H1 (cell line): ENCODE results near the gene RAB1B. TPM values are rescaled to one million over a fixed set of nuclear protein-coding genes. Genes with fewer than 3 reads are reported as not detected.
"Not testable (repeated sequence)": the region's sequence is repeated elsewhere in the genome, so short reads cannot be mapped to it uniquely, and the experiment has no call there.

Source experiments
- CTCF ChIA-PET: fragments of 300-600 bp; sonication (Branson Sonifier 250); formaldehyde crosslinking; loops from one replicate; lab custom pipeline; 2021; ENCODE audit not compliant: partially characterized antibody; lab: Charles Lee
- POLR2A ChIA-PET: fragments of 300-600 bp; sonication (Branson Sonifier 250); formaldehyde crosslinking; loops from one replicate; lab custom pipeline; 2021; ENCODE audit warnings: inconsistent platforms; ENCODE audit not compliant: partially characterized antibody; lab: Charles Lee
- DNase-seq, 2 experiments: peaks; one replicate each; pipeline versions ENCODE4 v3.0.0 to v3.0.0-alpha.2; 2010 to 2022; ENCODE audit warnings: low spot score in 2 of 2, low read depth in 1 of 2, mixed read lengths in 1 of 2
- FAIRE-seq: peaks from 2 replicates; lab custom pipeline; 2011; peaks lifted over from hg19 to GRCh38; lab: Jason Lieb, UNC
- H2AFZ ChIP-seq: 2 replicates; pipeline ENCODE4 v1.8.1; 2012; ENCODE audit warnings: low read length, inconsistent platforms
- H2AK5ac ChIP-seq: 2 replicates; pipeline ENCODE4 v1.6.1; 2013; ENCODE audit warnings: low read depth, low read length
- H2BK120ac ChIP-seq: replicated peaks from 2 replicates; pipeline ENCODE3; 2013; ENCODE audit warnings: low read depth, low read length, inconsistent platforms
- H2BK12ac ChIP-seq: 2 replicates; pipeline ENCODE4 v1.6.1; 2013; ENCODE audit warnings: low read depth, low read length
- H2BK15ac ChIP-seq: 2 replicates; pipeline ENCODE4 v1.6.1; 2013; ENCODE audit warnings: low read length
- H2BK20ac ChIP-seq: 2 replicates; pipeline ENCODE4 v1.6.1; 2013; ENCODE audit warnings: low read length
- H2BK5ac ChIP-seq: 2 replicates; pipeline ENCODE4 v1.6.1; 2013; ENCODE audit warnings: low read depth, low read length
- H3K14ac ChIP-seq: 2 replicates; pipeline ENCODE4 v1.6.1; 2013; ENCODE audit warnings: inconsistent platforms; ENCODE audit not compliant: insufficient read length
- H3K18ac ChIP-seq: 2 replicates; pipeline ENCODE4 v1.6.1; 2013; ENCODE audit warnings: low read length; ENCODE audit errors: extremely low read depth
- H3K23ac ChIP-seq: 2 replicates; pipeline ENCODE4 v1.6.1; 2013; ENCODE audit warnings: inconsistent platforms; ENCODE audit not compliant: insufficient read length
- H3K23me2 ChIP-seq: 2 replicates; pipeline ENCODE4 v1.6.1; 2013; ENCODE audit warnings: low read depth, low read length
- H3K27ac ChIP-seq: 2 replicates; pipeline ENCODE4 v1.6.1; 2011; ENCODE audit warnings: low read depth, low read length, inconsistent platforms
- H3K27me3 ChIP-seq, 4 experiments: replicated peaks in 1 of 4; 1 replicate in 1 of 4; 2 replicates in 3 of 4; pipeline versions ENCODE4 v1.6.1 to v1.8.1; 2011 to 2013; ENCODE audit warnings: low read length in 3 of 4, mild to moderate bottlenecking in 3 of 4, inconsistent platforms in 2 of 4, mixed read lengths in 2 of 4, moderate library complexity in 1 of 4; ENCODE audit not compliant: control insufficient read depth in 3 of 4, insufficient read depth in 3 of 4; ENCODE audit errors: extremely low read depth in 1 of 4
- H3K36me3 ChIP-seq, 4 experiments: 2 replicates each; pipeline versions ENCODE4 v1.6.1 to v1.8.1; 2011 to 2013; ENCODE audit warnings: mild to moderate bottlenecking in 4 of 4, low read length in 3 of 4, moderate library complexity in 2 of 4, control low read depth in 1 of 4, inconsistent platforms in 1 of 4; ENCODE audit not compliant: insufficient read depth in 4 of 4, control insufficient read depth in 2 of 4
- H3K4ac ChIP-seq: replicated peaks from 2 replicates; pipeline ENCODE3; 2013; ENCODE audit warnings: low read length, low read depth, mixed read lengths, inconsistent platforms; ENCODE audit not compliant: insufficient read length
- H3K4me1 ChIP-seq, 4 experiments: replicated peaks in 1 of 4; 1 replicate in 1 of 4; 2 replicates in 3 of 4; pipeline versions ENCODE4 v1.6.1 to v1.8.1; 2011 to 2013; ENCODE audit warnings: low read length in 3 of 4, inconsistent platforms in 2 of 4, mixed read lengths in 1 of 4; ENCODE audit not compliant: insufficient read depth in 4 of 4, control insufficient read depth in 3 of 4
- H3K4me2 ChIP-seq, 2 experiments: 2 replicates each; pipeline versions ENCODE4 v1.6.1 to v1.8.1; 2011 to 2013; ENCODE audit warnings: low read depth in 2 of 2, low read length in 2 of 2, control low read depth in 1 of 2, inconsistent platforms in 1 of 2, mild to moderate bottlenecking in 1 of 2; ENCODE audit not compliant: insufficient read depth in 1 of 2
- H3K4me3 ChIP-seq, 4 experiments: fragments of 200-600, 300-600 bp in 1 of 4; sonication (generic), shearing (Covaris generic), sonication (Bioruptor Twin) in 1 of 4; 2 replicates each; pipeline versions ENCODE4 v1.5.1 to v1.8.1; 2011 to 2016; ENCODE audit warnings: low read length in 4 of 4, low read depth in 3 of 4, control low read depth in 2 of 4, inconsistent platforms in 2 of 4, mild to moderate bottlenecking in 2 of 4, mixed read lengths in 1 of 4, moderate library complexity in 1 of 4; ENCODE audit not compliant: insufficient read depth in 2 of 4; ENCODE audit errors: extremely low read depth in 1 of 4
- H3K56ac ChIP-seq: replicated peaks from 2 replicates; pipeline ENCODE3; 2013; ENCODE audit warnings: low read depth, mild to moderate bottlenecking, mixed read lengths, low read length, inconsistent platforms; ENCODE audit not compliant: insufficient read length
- H3K79me1 ChIP-seq: 2 replicates; pipeline ENCODE4 v1.6.1; 2013; ENCODE audit warnings: low read depth, low read length, control low read depth
- H3K79me2 ChIP-seq, 2 experiments: 2 replicates each; pipeline versions ENCODE4 v1.6.1 to v1.8.1; 2012 to 2013; ENCODE audit warnings: low read length in 2 of 2, mild to moderate bottlenecking in 2 of 2, inconsistent platforms in 1 of 2; ENCODE audit not compliant: insufficient read depth in 2 of 2, control insufficient read depth in 1 of 2
- H3K9ac ChIP-seq, 4 experiments: replicated peaks in 1 of 4; 1 replicate in 1 of 4; 2 replicates in 3 of 4; pipeline versions ENCODE4 v1.6.1 to v1.8.1; 2011 to 2013; ENCODE audit warnings: low read depth in 3 of 4, low read length in 3 of 4, control low read depth in 2 of 4, mild to moderate bottlenecking in 2 of 4, moderate library complexity in 2 of 4, inconsistent platforms in 1 of 4; ENCODE audit errors: extremely low read depth in 1 of 4
- H3K9me3 ChIP-seq, 2 experiments: 2 replicates each; pipeline versions ENCODE4 v1.6.1 to v1.8.1; 2012 to 2013; ENCODE audit warnings: mild to moderate bottlenecking in 2 of 2, moderate library complexity in 2 of 2, control low read depth in 1 of 2, inconsistent platforms in 1 of 2, low read depth in 1 of 2, low read length in 1 of 2, mixed read lengths in 1 of 2; ENCODE audit not compliant: insufficient read depth in 2 of 2
- H4K20me1 ChIP-seq, 2 experiments: replicated peaks in 1 of 2; 2 replicates each; pipeline versions ENCODE3 to v1.8.1; 2011 to 2013; ENCODE audit warnings: inconsistent platforms in 2 of 2, low read length in 2 of 2, mild to moderate bottlenecking in 1 of 2; ENCODE audit not compliant: insufficient read depth in 2 of 2, control insufficient read depth in 1 of 2
- H4K5ac ChIP-seq: 2 replicates; pipeline ENCODE4 v1.6.1; 2013; ENCODE audit warnings: low read length, low read depth, mixed read lengths, inconsistent platforms; ENCODE audit not compliant: insufficient read length
- H4K8ac ChIP-seq: 2 replicates; pipeline ENCODE4 v1.8.0; 2013; ENCODE audit warnings: mild to moderate bottlenecking, moderate library complexity, low read length, inconsistent platforms; ENCODE audit not compliant: insufficient read depth; ENCODE audit errors: extremely low read depth
- H4K91ac ChIP-seq: replicated peaks from 2 replicates; pipeline ENCODE3; 2013; ENCODE audit warnings: low read length, mixed read lengths, inconsistent platforms; ENCODE audit not compliant: insufficient read length
- ASH2L ChIP-seq: fragments of 200-600, 300-600 bp; sonication (generic); IDR thresholded peaks from one replicate; pipeline ENCODE4 v1.7.1; 2017; ENCODE audit warnings: low read length
- ATF2 ChIP-seq: IDR thresholded peaks from 2 replicates; pipeline ENCODE4 v1.6.1; 2012; ENCODE audit warnings: low read length, inconsistent platforms
- CTBP2 ChIP-seq: IDR thresholded peaks from 2 replicates; pipeline ENCODE4 v1.7.0; 2011; ENCODE audit warnings: borderline replicate concordance, mild to moderate bottlenecking, moderate library complexity, mixed read lengths, low read length; ENCODE audit not compliant: insufficient read depth, insufficient read length
- HDAC6 ChIP-seq: IDR thresholded peaks from one replicate; pipeline ENCODE4 v1.7.1; 2012; ENCODE audit warnings: low read depth, mild to moderate bottlenecking, inconsistent platforms, low read length, moderate library complexity
- POU5F1 ChIP-seq: IDR thresholded peaks from 2 replicates; pipeline ENCODE4 v1.6.1; 2011; ENCODE audit warnings: low read depth, mild to moderate bottlenecking, low read length, moderate library complexity
- WGBS, 2 experiments: shearing (Covaris generic) in 1 of 2; methylation state at CpG; one replicate each; pipeline versions ENCODE4 v1.1.6 to v1.1.7; 2013 to 2015; ENCODE audit warnings: low lambda C conversion rate in 2 of 2, mixed read lengths in 2 of 2, inconsistent platforms in 1 of 2, low coverage in 1 of 2, missing lambda C conversion rate in 1 of 2; ENCODE audit not compliant: insufficient replicate concordance in 2 of 2, insufficient coverage in 1 of 2, insufficient read length in 1 of 2; ENCODE audit errors: extremely low coverage in 1 of 2, missing lambda C conversion rate in 1 of 2; 5-methylcytosine and 5-hydroxymethylcytosine counted together
- polyA plus RNA-seq, 7 experiments: library from polyadenylated mRNA; depleted of rRNA in 3 of 7; stranded (reverse) in 5 of 7; unstranded in 2 of 7; fragments of >200 nt in 5 of 7; fragments of 200-250 nt in 2 of 7; gene quantifications; 1 replicate in 5 of 7; 2 replicates in 1 of 7; 4 replicates in 1 of 7; pipeline versions ENCODE4 v1.2.1 to v1.2.3, GENCODE V29; 2011 to 2013; ENCODE audit warnings: missing spikeins in 2 of 7, mixed read lengths in 2 of 7
- total RNA-seq: library from RNA; stranded (reverse); fragmentation: NEBNext Ultra II Directional; extraction: Animal tissue kit (Norgen Biotek cat#: 25700); gene quantifications from 2 replicates; pipeline ENCODE4 v1.2.1, GENCODE V29; 2021

The RAB1B gene
- total and polyA plus RNA-seq, 2 of the 8 experiments (the other 6 are each of a cell fraction or from before 2014, with no cell fraction given): 100 to 217 TPM

- TF ChIP-seq ATF2 (no peak), HDAC6 (no peak), ASH2L (no peak), CTBP2 (no peak), POU5F1 (no peak)
These were observed 41.9 kb downstream of the RAB1B start (continued) for GRCh38 chr11:66310324-66310723.

- H2AFZ ChIP-seq, H3K27me3 ChIP-seq, H2BK120ac ChIP-seq, DNase-seq, H3K4ac ChIP-seq, H3K9ac ChIP-seq, H3K27ac ChIP-seq, H3K14ac ChIP-seq, H2BK12ac ChIP-seq, H4K5ac ChIP-seq, H4K20me1 ChIP-seq, H3K23me2 ChIP-seq, H2BK20ac ChIP-seq, H3K56ac ChIP-seq, H3K36me3 ChIP-seq, H2BK5ac ChIP-seq, FAIRE-seq, H2AK5ac ChIP-seq, H3K79me1 ChIP-seq, H3K4me3 ChIP-seq, H3K23ac ChIP-seq, H3K9me3 ChIP-seq, H3K18ac ChIP-seq, H4K91ac ChIP-seq, H2BK15ac ChIP-seq, H3K79me2 ChIP-seq, H4K8ac ChIP-seq: not testable (repeated sequence)
- peaks cover 3 to 13% (median 6%) of the 10 kb centered on the region in 4 experiments; a peak in 6 of 7 replicates for H3K4me1 ChIP-seq
- 85% methylated on average over 18 of the region's 18 CpGs; no CpG with 5 or more reads in 1 of the 2 experiments for WGBS, 2 experiments
- ChIA-PET CTCF (interaction anchor here (0.6 to 11.7 kb wide), 33 partner anchors 10 to 1282 kb away, joined by 3 to 242 read pairs (median 7); partner anchors contain the start of genes B4GAT1, BRMS1, RAB1B and RIN1), POLR2A (interaction anchor here (0.8 to 4.1 kb wide), 20 partner anchors 11 to 242 kb away, joined by 3 to 25 read pairs (median 4); partner anchors contain the start of genes BRMS1, RIN1 and TMEM151A)
- H3K4me2 ChIP-seq: peak overlapping the region in 1 of 2 experiments; percentile 48; a peak in 2 of 4 replicates
These were observed 42.5 kb downstream of the RAB1B start for GRCh38 chr11:66310803-66311440.
